ENCODE measurements around the gene PRR14L. TPM values are rescaled to one million over a fixed set of nuclear protein-coding genes. Genes with fewer than 3 reads are reported as not detected.
"Not testable (repeated sequence)": the region's sequence is repeated elsewhere in the genome, so short reads cannot be mapped to it uniquely, and the experiment has no call there.

PRR14L gene
- total RNA-seq, 1 experiment from 2014 or later, result 138 TPM

- H4K91ac ChIP-seq (ENCODE audit: insufficient read length, low read depth, low read length), result no peak overlapping the region
- no peaks in the 10 kb centered on the region for H3K4me1 ChIP-seq (ENCODE audit: insufficient read depth, low read length)
- H3K23ac ChIP-seq (ENCODE audit: insufficient read length, low read depth, low read length), result no peak overlapping the region
- no peak overlapping the region for H2BK120ac ChIP-seq (ENCODE audit: low read depth, low read length, poor library complexity, severe bottlenecking)
- H3K23me2 ChIP-seq (ENCODE audit: insufficient read length, low read depth, low read length, poor library complexity, severe bottlenecking), result no peaks in the 10 kb centered on the region
- H4K20me1 ChIP-seq (ENCODE audit: control insufficient read depth, insufficient read depth, insufficient read length), result no peaks in the 10 kb centered on the region
- H3K36me3 Mint-ChIP-seq (ENCODE audit: insufficient read depth in 1 of 3, low read depth in 3 of 3), result peaks cover 46 to 82% (median 77%) of the 10 kb centered on the region in 3 experiments
- H3K14ac ChIP-seq (ENCODE audit: insufficient read depth, low read length), result no peak overlapping the region
- WGBS (ENCODE audit: extremely low coverage, insufficient read length, low lambda C conversion rate), result no CpG with 5 or more reads among the region's 5 CpGs
- H3K56ac ChIP-seq (ENCODE audit: insufficient read length, low read depth, low read length), result no peak overlapping the region
- no peak overlapping the region for H2AFZ ChIP-seq (ENCODE audit: low read length)
- H2BK15ac ChIP-seq (ENCODE audit: low read depth, low read length), result no peak overlapping the region
- H3K79me2 ChIP-seq (ENCODE audit: insufficient read depth, low read length), result no peaks in the 10 kb centered on the region
- DNase-seq, result no peak
- no peak overlapping the region for H3K4me2 ChIP-seq (ENCODE audit: insufficient read depth, insufficient read length, low read length)
- no peak overlapping the region for H2BK12ac ChIP-seq (ENCODE audit: insufficient read length, low read depth, low read length)
- H3K79me1 ChIP-seq (ENCODE audit: insufficient read depth, low read depth, low read length, poor library complexity, severe bottlenecking), result no peaks in the 10 kb centered on the region
- H3K9me3 ChIP-seq (ENCODE audit: control insufficient read depth, low read depth, low read length), result no peaks in the 10 kb centered on the region
- H2BK20ac ChIP-seq (ENCODE audit: low read depth, low read length, poor library complexity, severe bottlenecking), result no peak overlapping the region
- no peak for TF ChIP-seq CTCF (conservative IDR thresholded peaks at IDR 0.05)
- H3K27me3 Mint-ChIP-seq (ENCODE audit: low read depth), result no peaks in the 10 kb centered on the region
- no peak overlapping the region for H4K8ac ChIP-seq (replicated peaks; ENCODE audit: insufficient read length, low read depth, low read length)
- no peaks in the 10 kb centered on the region for H3K27me3 ChIP-seq (ENCODE audit: insufficient read depth, low read length)
- no peak overlapping the region for H3T11ph ChIP-seq (ENCODE audit: low read length)
- no peak overlapping the region for H3K27ac ChIP-seq (ENCODE audit: insufficient read length, low read depth, low read length)
- H4K5ac ChIP-seq (ENCODE audit: insufficient read length, low read depth, low read length), result no peak overlapping the region
- no peak overlapping the region for H2AK5ac ChIP-seq (ENCODE audit: insufficient read length, low read length)
- H2BK5ac ChIP-seq (ENCODE audit: insufficient read length, low read length), result no peak overlapping the region
- no peak overlapping the region for H3K18ac ChIP-seq (ENCODE audit: insufficient read length, low read depth, low read length)
- no peaks in the 10 kb centered on the region for H3K9me3 Mint-ChIP-seq
- no peak overlapping the region for H3K4me3 Mint-ChIP-seq
- H3K4me1 Mint-ChIP-seq, result no peaks in the 10 kb centered on the region
- peak overlapping the region in 1 of 3 experiments; percentile 32; a peak in 3 of 7 replicates for H3K27ac Mint-ChIP-seq
- no peak overlapping the region for H3K4ac ChIP-seq (ENCODE audit: low read depth, low read length)
- H3K9ac ChIP-seq (ENCODE audit: extremely low read depth, insufficient read length, low read length), result no peak overlapping the region
These were observed 34.7 kb downstream of the PRR14L start for GRCh38 chr22:31715147-31715778.

GRCh38 chr22:31711226-31711625 lies 38.7 kb downstream of the PRR14L start:
- not testable (repeated sequence) for H3K4me2 ChIP-seq (ENCODE audit: insufficient read depth, insufficient read length, low read length); H3K9me3 ChIP-seq (ENCODE audit: control insufficient read depth, low read depth, low read length); H3K18ac ChIP-seq (ENCODE audit: insufficient read length, low read depth, low read length); H3K79me2 ChIP-seq (ENCODE audit: insufficient read depth, low read length); H3K27me3 ChIP-seq (ENCODE audit: insufficient read depth, low read length); H2BK120ac ChIP-seq (ENCODE audit: low read depth, low read length, poor library complexity, severe bottlenecking); H2BK15ac ChIP-seq (ENCODE audit: low read depth, low read length); H3K56ac ChIP-seq (ENCODE audit: insufficient read length, low read depth, low read length); H2AK5ac ChIP-seq (ENCODE audit: insufficient read length, low read length); H3K27ac Mint-ChIP-seq; H3K4me3 Mint-ChIP-seq; H4K8ac ChIP-seq (replicated peaks; ENCODE audit: insufficient read length, low read depth, low read length); H3K9me3 Mint-ChIP-seq; H4K20me1 ChIP-seq (ENCODE audit: control insufficient read depth, insufficient read depth, insufficient read length); DNase-seq; H3K9ac ChIP-seq (ENCODE audit: extremely low read depth, insufficient read length, low read length); H4K5ac ChIP-seq (ENCODE audit: insufficient read length, low read depth, low read length); H3K27me3 Mint-ChIP-seq (ENCODE audit: low read depth); H3K4me1 Mint-ChIP-seq; H3T11ph ChIP-seq (ENCODE audit: low read length); H3K23ac ChIP-seq (ENCODE audit: insufficient read length, low read depth, low read length); H3K4ac ChIP-seq (ENCODE audit: low read depth, low read length); H2AFZ ChIP-seq (ENCODE audit: low read length); H3K23me2 ChIP-seq (ENCODE audit: insufficient read length, low read depth, low read length, poor library complexity, severe bottlenecking); H4K91ac ChIP-seq (ENCODE audit: insufficient read length, low read depth, low read length); H2BK20ac ChIP-seq (ENCODE audit: low read depth, low read length, poor library complexity, severe bottlenecking); H3K14ac ChIP-seq (ENCODE audit: insufficient read depth, low read length); H2BK5ac ChIP-seq (ENCODE audit: insufficient read length, low read length); H3K4me1 ChIP-seq (ENCODE audit: insufficient read depth, low read length); H3K79me1 ChIP-seq (ENCODE audit: insufficient read depth, low read depth, low read length, poor library complexity, severe bottlenecking); H3K27ac ChIP-seq (ENCODE audit: insufficient read length, low read depth, low read length); H2BK12ac ChIP-seq (ENCODE audit: insufficient read length, low read depth, low read length)
- H3K36me3 Mint-ChIP-seq (ENCODE audit: insufficient read depth in 1 of 3, low read depth in 3 of 3), result peaks cover 40 to 66% (median 60%) of the 10 kb centered on the region in 3 experiments
- WGBS (ENCODE audit: extremely low coverage, insufficient read length, low lambda C conversion rate), result no CpG with 5 or more reads among the region's 12 CpGs
